Activated naive CD4-positive, alpha-beta T cell treated with Interleukin-2 at 50 U/mL for 16 hours (primary cell): ENCODE measurements around the gene IQSEC2.

Experiments used
- DNase-seq: peaks from one replicate; pipeline ENCODE4 v3.0.0-alpha.2; 2020

The IQSEC2 gene

GRCh38 chrX:53281321-53281822 is at the start of gene IQSEC2:
Gene IQSEC2 (minus strand): TSS chrX:53281584.
- no peak for DNase-seq

GRCh38 chrX:53330331-53330730 is 48.9 kb upstream of the IQSEC2 start:
- no peak for DNase-seq

GRCh38 chrX:53324803-53325202 is 43.4 kb upstream of the IQSEC2 start:
- no peak for DNase-seq

- DNase-seq, result no peak
These were observed 42.7 kb upstream of the IQSEC2 start for GRCh38 chrX:53324085-53324484.

- no peak for DNase-seq
These were observed 41.8 kb upstream of the IQSEC2 start for GRCh38 chrX:53323196-53323595.

GRCh38 chrX:53321943-53322497 is 40.6 kb upstream of the IQSEC2 start:
- DNase-seq, result no peak

- DNase-seq, result peak; percentile 3
These were observed 40.0 kb upstream of the IQSEC2 start for GRCh38 chrX:53321230-53321942.

- DNase-seq, result peak; percentile 11
These were observed 39.3 kb upstream of the IQSEC2 start for GRCh38 chrX:53320543-53321229.

- DNase-seq, result peak; percentile 4
These were observed 38.5 kb upstream of the IQSEC2 start for GRCh38 chrX:53319614-53320542.

GRCh38 chrX:53318766-53319353 is 37.5 kb upstream of the IQSEC2 start:
- no peak for DNase-seq

- peak; percentile 69 for DNase-seq
These were observed 36.1 kb upstream of the IQSEC2 start for GRCh38 chrX:53317365-53318069.

- DNase-seq, result no peak
These were observed 35.5 kb upstream of the IQSEC2 start for GRCh38 chrX:53316860-53317237.

- DNase-seq, result no peak
These were observed 34.9 kb upstream of the IQSEC2 start for GRCh38 chrX:53316111-53316859.

GRCh38 chrX:53313728-53314105 is 32.3 kb upstream of the IQSEC2 start:
- no peak for DNase-seq

GRCh38 chrX:53312946-53313727 is 31.8 kb upstream of the IQSEC2 start:
- DNase-seq, result peak; percentile 62

- DNase-seq, result no peak
These were observed 28.5 kb upstream of the IQSEC2 start for GRCh38 chrX:53309837-53310236.

GRCh38 chrX:53308836-53309235 is 27.5 kb upstream of the IQSEC2 start:
- DNase-seq, result no peak

GRCh38 chrX:53305996-53306937 is 24.9 kb upstream of the IQSEC2 start:
- DNase-seq, result no peak
